GM03348 (cell line): Measurements from ENCODE around the gene PALLD.

ENCODE experiments used
- DNase-seq: peaks from one replicate; pipeline ENCODE4 v3.0.0; 2012; ENCODE audit warnings: low spot score

Gene PALLD

GRCh38 chr4:168524897-168525296 is 28.0 kb downstream of the PALLD start:
- DNase-seq = no peak

- no peak for DNase-seq
Observed at GRCh38 chr4:168527560-168527959, 30.7 kb downstream of the PALLD start.

DNA sequence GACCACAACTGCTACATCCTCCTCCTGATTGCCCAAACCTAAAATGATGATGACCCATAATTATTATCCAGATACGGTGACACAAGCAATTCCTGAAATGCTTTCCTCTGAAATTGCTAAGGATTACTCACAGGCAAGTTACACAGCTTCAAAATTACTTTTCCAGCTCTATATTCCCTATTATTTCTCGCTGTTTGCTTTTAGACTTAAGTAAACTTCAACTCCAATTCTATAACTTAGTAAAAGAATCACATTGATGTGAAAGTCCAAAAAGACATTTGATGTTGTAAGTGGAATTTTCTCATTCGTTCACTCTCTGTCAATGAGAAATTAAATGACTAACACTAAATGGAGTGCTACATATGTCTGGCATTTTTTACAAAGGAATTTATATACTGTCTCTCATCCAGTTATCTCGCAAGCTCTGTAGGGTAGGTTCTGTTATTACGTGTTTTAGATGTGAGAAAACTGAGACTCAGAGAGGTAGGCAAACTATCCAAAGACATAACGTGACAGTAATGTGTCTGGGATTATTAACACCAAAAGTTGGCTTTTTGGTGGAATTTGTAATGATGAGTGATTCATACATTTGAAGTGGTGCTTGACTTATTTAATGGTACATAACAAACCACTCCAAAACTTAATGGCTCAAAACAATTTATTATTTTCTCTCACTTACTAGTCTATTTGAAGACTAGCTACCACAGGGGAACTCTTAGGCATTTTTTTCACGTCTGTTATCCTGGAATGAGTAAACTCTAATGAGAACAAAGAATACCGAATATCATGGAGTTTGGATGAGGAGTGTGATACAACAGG is 31.5 kb downstream of the PALLD start:
- peak; percentile 50 for DNase-seq

DNA sequence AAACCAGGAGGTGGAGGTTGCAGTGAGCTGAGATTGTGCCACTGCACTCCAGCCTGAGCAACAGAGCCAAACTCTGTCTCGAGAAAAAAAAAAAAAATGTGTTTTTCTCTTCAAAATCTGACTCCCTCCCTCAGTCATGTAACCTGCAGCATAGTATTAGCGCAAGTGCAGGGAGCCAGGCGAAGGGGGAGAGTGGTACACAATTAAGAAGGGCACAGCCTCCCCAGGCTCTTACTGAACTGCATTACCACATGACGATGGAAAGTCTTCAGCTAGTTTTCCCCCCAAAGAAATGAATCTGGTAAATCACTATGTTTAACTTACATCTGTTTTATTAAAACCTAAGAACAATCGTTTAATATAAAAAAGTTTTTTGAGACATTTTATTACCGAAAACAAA is 32.4 kb downstream of the PALLD start:
- DNase-seq = no peak

- no peak for DNase-seq
Observed at GRCh38 chr4:168531305-168531704, 34.5 kb downstream of the PALLD start.

DNA sequence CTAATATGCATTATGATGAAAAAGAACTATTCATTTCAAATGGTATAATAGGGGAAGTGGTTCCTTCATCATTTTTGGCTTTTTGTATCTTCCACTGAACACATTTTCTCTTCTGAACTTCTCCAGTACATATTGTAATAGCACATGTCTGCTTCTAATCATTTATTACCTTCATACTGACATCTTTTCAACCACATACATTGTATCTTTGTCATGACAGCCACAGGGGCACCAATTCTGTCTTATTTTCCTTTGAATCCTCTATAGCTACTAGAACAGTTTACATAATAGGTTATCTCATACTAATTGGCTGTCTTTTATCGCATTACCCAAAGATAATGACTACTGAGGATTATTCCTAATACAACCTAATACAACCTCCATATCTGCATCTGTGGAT is 37.7 kb downstream of the PALLD start:
- DNase-seq = no peak

DNA sequence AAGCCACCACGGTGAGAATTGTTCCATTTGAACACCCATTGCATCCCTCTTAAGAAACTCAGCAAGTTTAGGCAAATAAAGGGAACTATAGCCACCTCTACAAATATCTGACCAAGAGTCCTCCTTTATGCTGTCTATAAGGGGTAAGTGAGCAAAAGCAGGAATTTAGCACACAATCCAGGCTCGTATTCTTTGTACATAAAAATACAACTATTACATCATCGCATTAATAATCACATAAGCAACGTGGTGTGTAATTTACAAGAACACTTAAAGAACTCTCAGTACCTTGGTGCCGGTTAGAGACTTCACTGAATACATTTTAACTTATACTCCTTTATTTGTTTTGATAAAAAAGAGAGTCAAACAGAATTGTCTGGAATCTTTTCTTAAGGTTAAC is 38.8 kb downstream of the PALLD start:
- DNase-seq = no peak

DNA sequence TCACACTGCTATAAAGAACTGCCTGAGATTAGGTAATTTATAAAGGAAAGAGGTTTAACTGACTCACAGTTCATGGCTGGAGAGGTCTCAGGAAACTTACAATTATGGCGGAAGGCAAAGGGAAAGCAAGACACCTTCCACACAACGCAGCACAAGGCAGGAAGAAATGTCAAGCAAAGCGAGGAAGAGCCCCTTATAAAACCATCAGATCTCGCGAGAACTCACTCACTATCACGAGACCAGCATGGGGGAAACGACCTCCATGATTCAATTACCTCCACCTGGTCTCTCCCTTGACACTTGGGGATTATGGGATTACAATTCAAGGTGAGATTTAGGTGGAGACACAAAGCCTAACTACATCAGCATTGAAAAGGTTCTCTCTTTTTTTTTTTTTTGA is 39.6 kb downstream of the PALLD start:
- no peak for DNase-seq

DNA sequence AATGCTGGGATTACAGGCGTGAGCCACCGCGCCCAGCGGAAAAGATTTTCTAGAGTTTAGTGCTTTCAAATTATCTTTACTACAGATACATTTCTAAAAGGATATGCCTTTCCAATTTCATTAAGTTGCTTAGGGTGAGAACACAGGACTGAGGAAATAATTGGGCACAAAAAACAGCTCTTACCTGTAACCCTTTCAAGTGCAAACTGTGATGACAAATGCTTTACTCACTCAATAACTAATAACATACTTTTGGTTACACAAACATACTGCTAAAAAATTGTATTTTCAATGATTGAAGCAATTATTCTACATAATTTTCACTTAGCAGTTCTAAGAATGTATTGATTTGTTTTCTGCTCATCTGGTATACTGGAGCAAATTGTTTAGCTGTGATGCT is 40.2 kb downstream of the PALLD start:
- DNase-seq = no peak

- DNase-seq = peak; percentile 18
Observed at GRCh38 chr4:168537571-168537970, 40.7 kb downstream of the PALLD start.

DNA sequence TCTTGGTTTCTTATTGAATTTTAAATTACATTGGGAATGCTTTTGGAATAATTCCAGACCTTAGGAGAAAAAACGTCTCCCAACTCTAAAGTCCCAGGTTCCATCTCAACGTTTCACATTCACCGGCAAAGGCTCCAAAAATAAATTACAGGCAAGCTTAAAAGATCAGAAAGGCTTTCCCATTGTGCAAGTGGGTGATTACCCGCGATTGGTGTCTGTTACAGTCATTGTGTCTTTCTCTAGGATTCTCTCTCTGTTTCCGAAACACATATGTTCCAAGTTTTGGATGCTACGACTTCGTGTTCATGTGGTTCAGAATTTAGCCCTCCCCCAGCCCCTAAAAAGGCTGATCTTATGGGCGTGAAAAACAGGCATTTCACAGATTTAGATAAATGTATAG is 41.8 kb downstream of the PALLD start:
- no peak for DNase-seq

GRCh38 chr4:168540086-168540485 is 43.2 kb downstream of the PALLD start:
- DNase-seq = peak; percentile 23

DNA sequence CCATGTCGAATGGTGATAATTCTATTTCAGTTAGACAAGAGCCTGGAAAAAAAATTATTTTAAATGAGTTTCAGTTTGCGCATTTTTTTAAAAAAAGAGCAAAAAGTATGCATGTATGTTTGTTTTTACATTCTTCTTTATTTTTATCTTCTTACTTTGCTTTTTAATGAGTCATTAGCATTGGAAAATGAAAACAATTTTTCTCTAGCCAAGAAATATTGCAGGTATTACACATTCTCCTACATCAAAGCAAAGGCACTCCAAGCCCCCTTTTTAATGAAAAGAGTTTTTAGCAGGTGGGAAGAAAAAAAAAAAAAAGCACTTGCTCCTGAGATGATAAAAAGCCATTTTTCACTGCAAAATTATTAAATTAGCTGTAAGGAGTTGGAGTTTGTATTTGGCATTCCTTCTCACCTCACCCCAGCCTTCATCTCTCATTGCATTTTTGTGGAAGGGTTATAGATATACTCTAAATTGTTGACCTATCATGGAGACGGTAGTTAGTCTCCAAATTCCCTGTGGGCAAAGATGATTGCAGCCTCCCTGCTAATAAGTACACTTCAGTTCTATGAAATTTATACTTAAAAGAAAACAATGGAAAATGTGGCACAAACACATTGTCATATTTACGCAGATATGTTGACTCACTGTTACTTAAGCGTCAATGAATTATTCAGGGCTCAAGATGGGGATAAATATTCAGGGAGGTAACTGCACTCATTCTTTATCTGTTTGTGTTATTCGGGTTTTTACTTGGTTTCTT is 43.8 kb downstream of the PALLD start:
- DNase-seq = no peak

DNA sequence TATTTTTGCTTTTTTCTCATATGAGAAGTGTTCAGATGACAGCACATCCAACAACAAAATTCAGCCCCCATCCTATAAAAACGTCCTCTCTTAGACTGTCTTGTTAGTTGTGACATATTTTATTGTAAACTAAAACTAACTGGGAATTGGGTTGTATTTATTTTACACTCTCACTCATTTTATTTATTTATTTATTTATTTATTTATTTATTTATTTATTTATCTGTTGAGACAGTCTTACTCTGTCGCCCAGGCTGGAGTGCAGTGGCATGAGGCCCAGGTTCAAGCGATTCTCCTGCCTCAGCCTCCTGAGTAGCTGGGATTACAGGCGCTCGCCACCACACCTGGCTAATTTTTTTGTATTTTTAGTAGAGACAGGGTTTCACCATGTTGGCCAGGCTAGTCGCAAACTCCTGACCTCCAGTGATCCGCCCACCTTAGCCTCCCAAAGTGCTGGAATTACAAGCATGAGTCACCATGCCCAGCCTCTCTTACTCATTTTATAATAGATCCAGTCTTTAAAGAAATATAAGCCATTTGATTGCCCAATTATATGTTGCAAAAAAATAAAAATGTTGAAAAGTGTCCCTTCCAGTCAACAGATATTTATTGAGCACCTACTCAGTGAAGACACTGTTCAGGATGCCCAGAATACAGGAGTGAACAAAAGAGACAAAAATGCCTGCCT is 44.6 kb downstream of the PALLD start:
- DNase-seq = peak; percentile 20

DNA sequence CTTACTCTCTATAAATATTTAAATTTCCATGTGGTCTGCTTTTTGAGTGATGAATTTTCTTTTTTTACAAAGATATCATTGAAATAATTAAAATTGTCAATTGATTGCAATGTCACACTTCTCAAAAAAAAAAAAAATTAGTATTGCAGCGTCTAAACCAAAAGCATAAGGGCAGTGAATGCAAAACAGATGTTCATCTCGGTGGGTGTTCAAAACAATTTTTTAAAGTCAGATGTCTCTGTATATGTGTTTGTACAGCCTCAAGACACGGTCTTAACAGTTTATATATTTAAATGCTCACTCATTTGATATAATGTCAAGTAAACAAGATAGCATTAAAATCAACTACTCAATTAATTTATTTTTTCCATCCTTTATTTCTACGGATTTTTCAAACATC is 52.3 kb downstream of the PALLD start:
- no peak for DNase-seq

- peak; percentile 27 for DNase-seq
Observed at GRCh38 chr4:168550064-168550766, 53.4 kb downstream of the PALLD start.

- peak; percentile 62 for DNase-seq
Observed at GRCh38 chr4:168551211-168551610, 54.4 kb downstream of the PALLD start.

DNA sequence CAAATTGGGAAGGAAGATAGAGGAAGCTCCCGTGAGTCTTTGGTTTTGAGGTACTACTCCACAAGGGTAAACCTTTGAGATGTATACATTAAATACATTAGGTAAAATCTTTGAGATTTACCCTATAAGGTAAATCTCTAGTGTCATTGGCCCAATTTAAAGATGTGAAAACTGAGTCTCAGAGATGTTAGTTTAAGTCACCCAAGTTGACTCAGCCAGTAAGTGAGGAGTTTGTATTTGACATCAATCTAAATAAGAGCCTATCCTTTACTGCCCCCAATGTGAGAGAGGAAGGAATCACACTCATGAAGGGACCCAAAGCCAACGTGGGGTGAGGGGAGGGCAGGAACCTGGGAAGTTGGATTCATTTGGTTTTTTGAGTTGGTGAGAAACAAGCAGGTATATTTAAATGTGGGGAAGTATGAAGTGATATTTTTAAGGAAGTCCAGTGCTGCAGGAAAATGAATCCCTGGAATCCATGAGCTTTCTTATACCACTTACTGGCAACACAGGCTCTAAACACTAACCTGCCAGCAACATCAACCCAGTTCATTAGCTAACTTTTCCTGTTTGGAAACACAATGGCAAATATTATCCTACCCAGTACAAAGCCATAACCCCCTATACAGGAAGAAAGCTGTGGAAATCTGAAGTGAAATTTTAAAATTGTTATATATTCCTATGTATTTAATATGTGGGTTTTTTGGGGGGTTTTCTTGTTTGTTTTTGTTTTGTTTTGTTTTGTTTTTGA is 55.3 kb downstream of the PALLD start:
- no peak for DNase-seq

GRCh38 chr4:168553714-168554370 is 57.0 kb downstream of the PALLD start:
- no peak for DNase-seq

- no peak for DNase-seq
Observed at GRCh38 chr4:168555437-168555836, 58.6 kb downstream of the PALLD start.

DNA sequence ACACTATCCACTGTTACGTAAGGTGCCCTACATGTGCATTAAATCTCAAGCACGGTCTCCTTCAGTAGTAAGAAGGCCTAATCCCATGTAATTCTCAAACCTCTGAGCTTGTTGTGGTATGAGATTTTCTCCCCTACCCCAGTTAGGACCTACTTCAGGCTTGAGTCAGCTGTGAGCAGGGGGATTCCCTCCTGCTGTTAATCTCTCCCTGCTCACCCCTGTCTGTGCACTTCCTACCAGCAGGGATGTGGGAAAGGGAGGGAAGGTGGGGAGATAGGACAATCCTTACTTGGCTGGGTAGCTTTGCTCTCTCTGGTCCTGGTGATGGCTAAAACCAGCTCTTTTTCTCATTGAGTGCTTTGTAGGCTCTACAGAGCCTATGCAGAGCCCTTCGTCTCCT is 60.8 kb downstream of the PALLD start:
- DNase-seq = no peak
